Omental fat pad (tissue), 4 donors: Measurements from ENCODE around the gene CEP162. TPM values are rescaled to one million over a fixed set of nuclear protein-coding genes. Genes with fewer than 3 reads are reported as not detected.

Experiments used
- ATAC-seq: fragments of 150-250 bp; one replicate; pipeline ENCODE4 v1.9.1; 2016; ENCODE audit warnings: mild to moderate bottlenecking, moderate library complexity; ENCODE audit not compliant: low FRiP score
- DNase-seq: peaks from one replicate; pipeline ENCODE4 v3.0.0-alpha.2; 2019; ENCODE audit warnings: low spot score
- CTCF ChIP-seq, 3 donors: fragments of 450-650 bp; IDR thresholded peaks; one replicate each; pipeline ENCODE4 v1.5.1; 2016 to 2017; ENCODE audit warnings: antibody characterized with exemption in 3 of 3, mild to moderate bottlenecking in 3 of 3, moderate library complexity in 2 of 3
- total RNA-seq, 4 donors: library from RNA; depleted of rRNA; stranded (reverse); fragments of >200 nt; gene quantifications; one replicate each; pipeline ENCODE4 v1.1.0, GENCODE V29; 2016

Gene CEP162
- total RNA-seq, 4 donors from 2014 or later = 5.3 to 15.8 (median 6.0) TPM

GRCh38 chr6:84151669-84152068, 75.8 kb downstream of the CEP162 start:
- DNase-seq (no peak), ATAC-seq (no peak)
- no peak for TF ChIP-seq CTCF (IDR thresholded peaks at IDR 0.05)

GRCh38 chr6:84150705-84151104, 76.7 kb downstream of the CEP162 start:
- TF ChIP-seq CTCF (IDR thresholded peaks at IDR 0.05) = no peak
- no peak for DNase-seq
- no peak for ATAC-seq

- no peak for TF ChIP-seq CTCF (IDR thresholded peaks at IDR 0.05)
- DNase-seq (no peak), ATAC-seq (no peak)
These were observed 85.9 kb downstream of the CEP162 start for GRCh38 chr6:84141521-84141920.

- ATAC-seq = no peak
- DNase-seq = no peak
- TF ChIP-seq CTCF (IDR thresholded peaks at IDR 0.05) = no peak
These were observed 88.1 kb downstream of the CEP162 start for GRCh38 chr6:84139311-84139710.

- TF ChIP-seq CTCF (IDR thresholded peaks at IDR 0.05) = no peak
- DNase-seq (no peak), ATAC-seq (no peak)
These were observed 89.4 kb downstream of the CEP162 start for GRCh38 chr6:84137989-84138575.

GRCh38 chr6:84137051-84137375, 90.4 kb downstream of the CEP162 start:
- ATAC-seq = no peak
- no peak for DNase-seq
- no peak for TF ChIP-seq CTCF (IDR thresholded peaks at IDR 0.05)

GRCh38 chr6:84136364-84137050, 90.9 kb downstream of the CEP162 start:
- DNase-seq (no peak), ATAC-seq (no peak)
- no peak for TF ChIP-seq CTCF (IDR thresholded peaks at IDR 0.05)
